K562 treated with DMSO at 1 percent for 48 hours (cell line): ENCODE data around the gene PRR14. TPM values are rescaled to one million over a fixed set of nuclear protein-coding genes. Genes with fewer than 3 reads are reported as not detected.

Experiments used
- total RNA-seq: library from RNA; unstranded; fragments of 300-600 nt; gene quantifications from 2 replicates; pipeline ENCODE4 v1.2.3, GENCODE V29; 2022; ENCODE audit warnings: low replicate concordance; ENCODE audit errors: extremely low read depth

Gene PRR14
- not detected in 2 replicates for total RNA-seq

GRCh38 chr16:30650369-30651123, at the start of gene PRR14:
Gene PRR14 (plus strand): TSS chr16:30650960. CDS start chr16:30651646, 686 bp downstream.

GRCh38 chr16:30609926-30610839, 40.6 kb upstream of the PRR14 start, which contains the start of gene ZNF689:
Gene ZNF689 (minus strand): TSS chr16:30610389. CDS start chr16:30610041, 348 bp downstream.

GRCh38 chr16:30657866-30658730, 7.3 kb downstream of the PRR14 start, which contains the start of gene FBRS:
Gene FBRS (plus strand): TSS chr16:30658431. CDS start chr16:30659519, 1,088 bp downstream.

GRCh38 chr16:30698816-30699614, 48.3 kb downstream of the PRR14 start, which contains the start of gene SRCAP:
Gene SRCAP (plus strand): TSS chr16:30699171. CDS start chr16:30700825, 1,654 bp downstream.

Other genes with a start within 250 kb of the PRR14 start
- not detected in 2 replicates for gene ZNF771, start 243.4 kb upstream of the PRR14 start, total RNA-seq
- not detected in 2 replicates for gene DCTPP1, start 220.9 kb upstream of the PRR14 start, total RNA-seq
- gene SEPHS2, start 205.1 kb upstream of the PRR14 start, total RNA-seq, result not detected in 2 replicates
- gene ITGAL, start 178.2 kb upstream of the PRR14 start, total RNA-seq, result not detected in 2 replicates
- not detected in 2 replicates for gene ZNF768, start 124.4 kb upstream of the PRR14 start, total RNA-seq
- gene ZNF747, start 116.1 kb upstream of the PRR14 start, total RNA-seq, result not detected in 2 replicates
- not detected in 2 replicates for gene ZNF764, start 92.6 kb upstream of the PRR14 start, total RNA-seq
- not detected in 2 replicates for gene ZNF688, start 79.2 kb upstream of the PRR14 start, total RNA-seq
- not detected in 2 replicates for gene ZNF785, start 65.3 kb upstream of the PRR14 start, total RNA-seq
- not detected in 2 replicates for gene ZNF689, start 40.6 kb upstream of the PRR14 start, total RNA-seq
- not detected in 2 replicates for gene FBRS, start 7.5 kb downstream of the PRR14 start, total RNA-seq
- gene SRCAP, start 48.2 kb downstream of the PRR14 start, total RNA-seq, result not detected in 2 replicates
- gene PHKG2, start 97.5 kb downstream of the PRR14 start, total RNA-seq, result not detected in 2 replicates
- not detected in 2 replicates for gene CFAP119, start 111.1 kb downstream of the PRR14 start, total RNA-seq
- gene RNF40, start 111.4 kb downstream of the PRR14 start, total RNA-seq, result not detected in 2 replicates
- gene ZNF629, start 136.2 kb downstream of the PRR14 start, total RNA-seq, result not detected in 2 replicates
- not detected in 2 replicates for gene BCL7C, start 243.1 kb downstream of the PRR14 start, total RNA-seq
- not detected in 2 replicates for gene CTF1, start 245.7 kb downstream of the PRR14 start, total RNA-seq